Panc1 (cell line): ENCODE measurements around the gene CDCA8. TPM values are rescaled to one million over a fixed set of nuclear protein-coding genes. Genes with fewer than 3 reads are reported as not detected.

Experiments
- ATAC-seq: fragments of 200-7000 bp; cut with Tn5 transposase; 2 replicates; pipeline ENCODE4 v1.9.1; 2020; ENCODE audit warnings: mild to moderate bottlenecking, moderate library complexity
- BruUV-seq: library from RNA; stranded (reverse); fragments of 400-500 nt; replicated peaks from 2 replicates; lab custom pipeline; 2021; lab: Mats Ljungman, UMichigan
- CTCF ChIA-PET: fragments of 300-600 bp; sonication (Branson Sonifier 250); formaldehyde crosslinking; loops from one replicate; lab custom pipeline; 2022; ENCODE audit warnings: antibody characterized with exemption; lab: Charles Lee
- POLR2A ChIA-PET: fragments of 300-600 bp; sonication (Branson Sonifier 250); formaldehyde crosslinking; loops from one replicate; lab custom pipeline; 2022; ENCODE audit warnings: antibody characterized with exemption; lab: Charles Lee
- DNase-seq: peaks from one replicate; pipeline ENCODE4 v3.0.0-alpha.2; 2010; ENCODE audit warnings: low read depth, low spot score
- H3K27ac ChIP-seq: 2 replicates; pipeline ENCODE4 v1.5.1; 2011; ENCODE audit warnings: mild to moderate bottlenecking, low read length, inconsistent platforms
- H3K27me3 ChIP-seq: fragments of 200-500 bp; sonication (Bioruptor generic); 2 replicates; pipeline ENCODE4 v1.6.0; 2014; ENCODE audit warnings: low read length, inconsistent platforms; ENCODE audit not compliant: control insufficient read depth, insufficient read depth
- H3K36me3 ChIP-seq: fragments of 200-500 bp; sonication (Bioruptor generic); 2 replicates; pipeline ENCODE4 v1.5.1; 2014; ENCODE audit warnings: inconsistent platforms, mild to moderate bottlenecking, low read length, moderate library complexity; ENCODE audit not compliant: control insufficient read depth, insufficient read depth
- H3K4me1 ChIP-seq: 2 replicates; pipeline ENCODE4 v1.5.1; 2011; ENCODE audit warnings: inconsistent platforms, mild to moderate bottlenecking, low read length, moderate library complexity; ENCODE audit not compliant: control insufficient read depth, insufficient read depth
- H3K4me3 ChIP-seq, 2 experiments: 2 replicates each; pipeline ENCODE4 v1.5.1; 2011 to 2012; ENCODE audit warnings: low read depth in 2 of 2, low read length in 2 of 2, mild to moderate bottlenecking in 2 of 2, inconsistent platforms in 1 of 2, moderate library complexity in 1 of 2
- H3K9me3 ChIP-seq: fragments of 200-500 bp; sonication (Bioruptor generic); 2 replicates; pipeline ENCODE4 v1.5.1; 2014; ENCODE audit warnings: low read depth, mild to moderate bottlenecking, inconsistent platforms, low read length, moderate library complexity; ENCODE audit not compliant: control insufficient read depth, insufficient read depth
- CTCF ChIP-seq: fragments of 450-650 bp; IDR thresholded peaks from 2 replicates; pipeline ENCODE4 v1.5.1; 2017; ENCODE audit warnings: mild to moderate bottlenecking
- POLR2AphosphoS5 ChIP-seq: IDR thresholded peaks from 2 replicates; pipeline ENCODE4 v1.6.1; 2012; ENCODE audit warnings: mild to moderate bottlenecking, low read depth, low read length, moderate library complexity
- REST ChIP-seq, 2 experiments: IDR thresholded peaks; 2 replicates each; pipeline ENCODE4 v1.6.1; 2011 to 2012; ENCODE audit warnings: low read depth in 2 of 2, control low read depth in 1 of 2, low read length in 1 of 2, mild to moderate bottlenecking in 1 of 2, moderate library complexity in 1 of 2; ENCODE audit not compliant: insufficient read depth in 1 of 2
- SIN3A ChIP-seq: IDR thresholded peaks from 2 replicates; pipeline ENCODE4 v1.6.1; 2012; ENCODE audit warnings: low read depth, mild to moderate bottlenecking, low read length, moderate library complexity, borderline replicate concordance; ENCODE audit not compliant: insufficient read depth
- TCF7L2 ChIP-seq: IDR thresholded peaks from 2 replicates; pipeline ENCODE4 v1.6.1; 2011; ENCODE audit warnings: mild to moderate bottlenecking, low read depth, low read length, inconsistent platforms
- in situ Hi-C: cut with HindIII; loops from 2 replicates; pipeline ENCODE4 v1.10.0; 2016; ENCODE audit warnings: low sequenced_read_pairs, low pct_unique_long_range_greater_than_20kb
- intact Hi-C: fragments of 100-400 bp; cut with micrococcal nuclease; formaldehyde crosslinking; loops from one replicate; pipeline ENCODE4 v1.10.0; 2022; ENCODE audit not compliant: unreplicated experiment
- total RNA-seq: library from RNA; stranded (reverse); gene quantifications from one replicate; pipeline ENCODE4 v1.2.1, GENCODE V29; 2021; ENCODE audit not compliant: unreplicated experiment

Gene CDCA8
- total RNA-seq, 1 experiment from 2014 or later: 56.5 TPM

GRCh38 chr1:37741662-37742061 lies 49.3 kb downstream of the CDCA8 start:
- in situ Hi-C loops: no loop called here
- no peaks in the 10 kb centered on the region for H3K36me3 ChIP-seq
- CTCF ChIA-PET: interaction anchor here (1.1 kb wide), 1 partner anchor 118 kb away, joined by 3 read pairs; no protein-coding TSS in a partner anchor
- H3K4me3 ChIP-seq: no peak overlapping the region
- ATAC-seq (no peak), DNase-seq (no peak)
- no peak overlapping the region for H3K27ac ChIP-seq
- TF ChIP-seq TCF7L2 (no peak), REST (IDR thresholded peaks at IDR 0.05; ENCODE audit: insufficient read depth in 1 of 2, low read depth in 2 of 2, low read length in 1 of 2) (no peak), SIN3A (no peak), CTCF (no peak), POLR2AphosphoS5 (no peak)
- no TSS peak for BruUV-seq
- intact Hi-C loops: no loop called here
- H3K27me3 ChIP-seq: no peaks in the 10 kb centered on the region
- POLR2A ChIA-PET: no interaction called here
- no peaks in the 10 kb centered on the region for H3K4me1 ChIP-seq
- H3K9me3 ChIP-seq: peaks cover under 1% of the 10 kb centered on the region; the same call in 1 of the 2 replicates

GRCh38 chr1:37746806-37747205 lies 54.5 kb downstream of the CDCA8 start:
- in situ Hi-C loops: no loop called here
- intact Hi-C loops: no loop called here
- no peak for DNase-seq
- no peak for ATAC-seq
- no TSS peak for BruUV-seq
- Histone ChIP-seq H3K27me3 (no peaks in the 10 kb centered on the region), H3K36me3 (no peaks in the 10 kb centered on the region), H3K4me3 (no peak overlapping the region), H3K9me3 (peaks cover 3% of the 10 kb centered on the region; the same call in 1 of the 2 replicates), H3K4me1 (no peaks in the 10 kb centered on the region), H3K27ac (no peak overlapping the region)
- ChIA-PET POLR2A (no interaction called here), CTCF (no interaction called here)
- TF ChIP-seq CTCF (no peak), POLR2AphosphoS5 (no peak), REST (IDR thresholded peaks at IDR 0.05; ENCODE audit: insufficient read depth in 1 of 2, low read depth in 2 of 2, low read length in 1 of 2) (no peak), SIN3A (no peak)
